T-helper 2 cell (primary cell): ENCODE results near the gene LDB1.

ENCODE experiments used
- DNase-seq, 5 experiments: peaks; one replicate each; pipeline versions ENCODE4 v3.0.0 to v3.0.0-alpha.2; 2012 to 2022

Gene LDB1

DNA sequence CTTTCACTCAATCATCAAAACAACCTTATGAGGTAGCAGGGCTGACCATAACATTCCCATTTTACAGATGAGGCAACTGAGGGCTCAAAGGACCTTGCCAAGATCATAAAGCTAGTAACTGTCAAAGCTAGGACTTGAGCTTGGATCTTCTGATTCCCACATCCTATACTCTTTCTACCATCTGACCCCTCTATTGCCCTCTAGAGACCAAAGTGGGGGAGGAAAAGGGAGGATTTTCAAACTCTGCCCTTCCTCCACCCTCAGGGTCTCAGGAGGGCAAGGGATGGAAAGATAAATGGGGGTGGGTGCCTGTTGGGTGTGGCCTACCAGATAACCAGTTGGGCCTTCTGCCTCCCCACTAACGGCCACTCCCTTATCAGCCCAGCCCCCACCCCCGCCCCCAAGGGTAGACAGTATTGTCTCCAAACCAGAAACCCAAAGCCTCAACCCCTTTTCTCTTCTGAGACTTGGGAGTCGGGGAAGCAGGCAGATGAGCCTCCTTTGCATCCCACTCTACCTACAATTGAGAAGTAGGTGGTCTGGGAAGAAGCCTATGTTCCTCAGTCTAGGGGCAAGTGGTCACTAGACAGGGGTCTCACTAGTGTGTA lies 7.9 kb downstream of the LDB1 start:
- no peak for DNase-seq

DNA sequence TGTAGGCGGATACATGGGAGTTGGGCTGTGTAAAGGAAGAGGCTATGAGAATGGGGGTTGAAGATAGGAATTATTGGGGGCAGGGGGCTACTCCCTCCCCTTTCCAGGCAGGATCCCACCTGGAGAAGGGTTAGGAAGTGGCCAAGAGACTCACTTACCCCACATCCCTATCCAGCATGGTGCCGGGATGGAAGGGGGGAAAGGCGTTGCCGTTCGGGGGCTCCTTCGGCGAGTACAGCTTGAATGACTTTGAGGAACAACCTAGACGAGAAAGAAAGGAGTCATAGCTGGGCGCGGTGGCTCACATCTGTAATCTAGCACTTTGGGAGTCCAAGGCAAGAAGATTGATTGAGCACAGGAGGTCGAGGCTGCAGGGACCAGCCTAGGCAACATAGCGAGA lies 8.9 kb downstream of the LDB1 start:
- no peak for DNase-seq

DNA sequence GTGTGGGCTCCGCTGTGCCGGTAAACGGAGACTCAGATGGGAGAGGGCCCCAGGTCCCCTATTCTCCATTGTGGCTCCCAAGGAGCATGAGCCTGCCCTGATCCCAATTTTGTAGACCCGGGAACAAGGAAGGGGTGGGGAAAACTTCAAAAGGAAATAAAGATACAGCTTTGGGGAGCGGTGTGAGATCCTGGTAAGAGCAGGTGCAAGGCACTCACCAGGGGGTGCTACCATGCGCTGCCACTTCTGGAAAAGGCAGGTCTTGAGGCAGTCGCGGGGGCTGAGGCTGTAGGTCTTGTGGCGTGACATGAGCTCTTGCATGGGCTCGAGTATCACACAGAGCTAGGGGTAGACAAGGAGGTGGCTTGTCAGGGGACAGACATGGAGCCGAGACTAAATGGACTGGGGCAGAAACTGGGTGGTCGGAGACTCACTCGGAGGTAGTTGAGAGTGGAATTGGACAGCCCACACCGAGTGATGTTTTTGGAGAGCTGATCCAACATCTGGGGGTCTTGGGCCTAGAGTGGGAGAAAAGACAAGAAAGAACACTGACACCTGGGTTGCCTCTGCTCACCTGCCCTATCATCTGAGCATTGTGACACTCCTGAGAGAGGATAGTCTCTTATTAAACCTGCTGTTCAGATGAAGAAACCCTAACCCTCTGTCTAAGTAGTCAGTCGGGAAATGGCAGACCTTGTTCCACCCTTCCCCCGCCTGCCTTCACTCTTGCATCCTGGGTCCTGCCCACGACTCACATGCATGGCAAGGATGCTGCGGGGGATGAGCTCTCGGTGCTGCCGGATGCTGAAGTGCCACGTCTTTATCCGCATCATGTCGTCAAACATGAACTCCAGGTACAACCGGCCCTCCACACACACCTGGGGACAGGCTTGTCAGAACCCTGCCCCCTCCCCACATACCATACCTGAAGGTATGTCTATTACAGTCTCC lies 10.7 kb downstream of the LDB1 start:
- no peak for DNase-seq

DNA sequence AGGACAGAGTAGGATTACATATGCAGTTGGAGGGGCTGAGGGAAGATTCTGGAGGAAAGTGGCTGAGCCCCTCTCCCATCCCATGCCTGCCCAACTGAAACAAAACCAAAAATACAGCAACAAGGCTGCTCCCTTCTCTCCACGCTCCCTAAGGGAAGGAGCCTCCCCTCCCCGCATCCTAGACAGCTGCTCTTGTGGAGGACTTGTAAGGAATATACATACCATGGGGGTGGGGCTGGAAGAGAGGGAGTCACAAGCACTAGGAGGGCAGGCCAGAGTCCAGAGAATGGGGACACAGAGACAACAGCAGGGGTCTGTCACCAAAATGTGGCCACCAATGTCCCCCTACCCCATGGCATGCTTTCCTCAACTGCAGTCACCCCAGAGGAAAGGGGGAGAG lies 13.2 kb downstream of the LDB1 start:
- DNase-seq = no peak

DNA sequence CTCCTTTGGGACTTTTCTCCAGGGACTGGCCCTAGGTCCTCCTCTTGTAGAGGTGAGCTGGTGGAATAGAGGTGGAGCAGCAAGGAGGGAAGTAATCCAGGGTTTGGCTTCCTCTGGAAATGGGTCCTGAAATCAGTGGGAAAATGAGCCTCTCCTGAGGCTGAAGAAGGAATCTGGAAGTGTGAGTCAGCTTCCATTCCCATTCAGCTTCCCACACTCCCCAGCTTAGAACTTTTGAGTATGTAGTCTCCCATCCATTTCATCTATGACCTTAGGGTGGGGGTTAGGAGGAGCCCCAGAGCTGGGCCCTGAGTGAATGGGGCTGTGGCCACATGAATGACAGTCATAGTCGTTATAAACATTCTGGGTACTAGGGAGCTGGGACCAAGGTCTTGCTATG lies 17.7 kb downstream of the LDB1 start:
- DNase-seq = no peak

DNA sequence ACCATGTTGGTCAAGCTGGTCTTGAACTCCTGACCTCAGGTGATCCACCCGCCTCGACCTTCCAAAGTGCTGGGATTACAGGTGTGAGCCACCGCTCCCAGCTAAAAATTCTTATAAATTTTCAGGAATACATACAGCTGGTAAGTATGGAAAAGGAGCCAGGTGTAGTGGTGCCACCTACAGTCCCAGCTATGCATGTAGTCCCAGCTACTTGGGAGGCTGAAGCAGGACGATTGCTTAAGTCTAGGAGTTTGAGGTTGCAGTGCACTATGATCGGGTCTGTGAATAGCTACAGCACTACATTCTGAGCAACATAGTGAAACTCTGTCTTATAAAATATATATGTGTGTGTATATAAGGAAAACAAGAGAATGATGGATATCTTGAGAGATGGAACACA lies 19.0 kb downstream of the LDB1 start:
- no peak for DNase-seq

DNA sequence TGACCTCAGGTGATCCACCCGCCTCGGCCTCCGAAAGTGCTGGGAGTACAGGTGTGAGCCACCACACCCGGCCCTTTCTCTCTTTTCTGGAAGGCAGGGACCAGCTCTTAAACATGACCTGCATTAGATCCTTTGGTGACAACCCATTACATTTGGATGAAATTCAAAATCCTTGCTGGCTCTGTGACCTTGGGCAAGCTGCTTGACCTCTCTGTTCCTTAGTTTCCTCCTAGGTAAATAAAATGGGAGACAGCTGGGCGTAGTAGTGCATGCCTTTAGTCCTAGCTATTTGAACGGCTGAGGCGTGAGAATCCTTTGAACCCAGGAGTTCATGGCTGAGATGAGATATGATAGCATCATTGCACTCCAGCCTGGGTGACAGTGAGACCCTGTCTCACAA lies 23.7 kb downstream of the LDB1 start:
- no peak for DNase-seq

DNA sequence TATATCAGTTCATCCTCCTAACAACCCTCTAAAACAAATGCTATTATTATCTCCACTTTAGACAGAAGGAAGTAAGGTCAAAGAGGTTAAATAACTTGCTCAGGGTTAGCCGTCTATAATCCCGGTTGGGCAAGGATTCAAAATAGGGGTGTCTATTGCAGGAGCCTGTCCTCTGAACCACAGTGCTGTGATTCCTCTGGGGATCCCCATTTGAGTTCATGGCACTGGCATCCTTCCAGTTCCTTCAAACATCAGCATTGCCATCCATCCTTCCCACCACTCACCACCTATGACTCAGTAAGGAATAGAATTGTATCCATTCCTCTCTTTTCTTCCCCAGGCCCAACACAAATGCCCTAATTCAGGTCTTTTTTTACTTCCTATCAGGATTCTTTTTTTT lies 29.4 kb downstream of the LDB1 start:
- DNase-seq = no peak

DNA sequence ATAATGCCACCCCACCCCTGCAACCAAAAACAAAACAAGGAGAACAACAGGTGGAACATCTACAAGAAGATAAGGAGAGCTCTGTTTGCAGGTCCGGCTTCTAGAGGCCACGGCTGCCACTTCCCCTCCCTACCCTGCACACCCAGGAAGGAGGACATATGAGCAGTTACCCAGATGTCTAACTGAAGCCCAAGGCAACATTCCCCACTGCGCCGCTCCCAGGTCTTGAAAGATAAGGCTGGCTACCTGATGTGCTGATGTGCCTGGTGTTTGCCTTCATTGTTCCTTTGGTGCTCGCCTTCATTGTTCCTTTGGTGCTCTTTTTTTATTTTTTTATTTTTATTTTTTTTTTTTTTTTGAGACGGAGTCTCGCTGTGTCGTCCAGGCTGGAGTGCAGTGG lies 34.0 kb downstream of the LDB1 start:
- no peak for DNase-seq

DNA sequence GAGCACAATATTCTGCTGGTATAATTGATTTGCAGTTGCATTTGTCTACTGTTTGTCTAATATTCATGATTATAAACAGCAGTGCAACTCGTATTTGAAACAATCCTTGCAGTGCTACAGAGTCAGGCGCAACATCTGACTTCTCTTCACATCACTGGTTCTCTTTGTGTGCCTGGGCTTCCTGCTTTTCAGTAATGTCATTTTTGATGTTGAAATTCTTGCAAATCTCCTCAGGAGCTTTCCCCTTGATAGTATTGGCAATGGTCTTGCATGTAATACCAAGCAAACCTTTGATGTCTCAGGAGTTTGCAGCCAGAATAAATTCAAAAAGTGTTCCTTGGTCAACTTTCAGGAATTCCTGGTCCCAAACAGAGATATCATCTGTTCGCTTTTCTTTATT lies 34.8 kb downstream of the LDB1 start:
- no peak for DNase-seq

DNA sequence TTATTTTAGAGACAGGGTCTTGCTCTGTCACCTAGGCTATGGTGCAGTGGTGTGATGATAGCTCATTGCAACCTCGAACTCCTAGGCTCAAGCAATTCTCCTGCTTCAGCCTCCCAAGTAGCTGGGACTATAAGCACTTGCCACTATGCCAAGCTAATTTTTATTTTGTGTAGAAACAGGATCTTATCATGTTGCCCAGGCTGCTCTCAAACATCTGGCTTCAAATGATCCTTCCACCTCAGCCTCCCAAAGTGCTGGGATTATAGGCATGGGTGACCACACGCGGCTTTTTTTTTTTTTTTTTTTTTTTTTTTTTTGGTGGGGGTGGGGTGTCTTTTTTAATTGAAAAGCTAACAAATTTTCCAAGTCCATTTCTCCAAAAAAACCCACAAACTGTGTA lies 36.6 kb downstream of the LDB1 start:
- DNase-seq = no peak

DNA sequence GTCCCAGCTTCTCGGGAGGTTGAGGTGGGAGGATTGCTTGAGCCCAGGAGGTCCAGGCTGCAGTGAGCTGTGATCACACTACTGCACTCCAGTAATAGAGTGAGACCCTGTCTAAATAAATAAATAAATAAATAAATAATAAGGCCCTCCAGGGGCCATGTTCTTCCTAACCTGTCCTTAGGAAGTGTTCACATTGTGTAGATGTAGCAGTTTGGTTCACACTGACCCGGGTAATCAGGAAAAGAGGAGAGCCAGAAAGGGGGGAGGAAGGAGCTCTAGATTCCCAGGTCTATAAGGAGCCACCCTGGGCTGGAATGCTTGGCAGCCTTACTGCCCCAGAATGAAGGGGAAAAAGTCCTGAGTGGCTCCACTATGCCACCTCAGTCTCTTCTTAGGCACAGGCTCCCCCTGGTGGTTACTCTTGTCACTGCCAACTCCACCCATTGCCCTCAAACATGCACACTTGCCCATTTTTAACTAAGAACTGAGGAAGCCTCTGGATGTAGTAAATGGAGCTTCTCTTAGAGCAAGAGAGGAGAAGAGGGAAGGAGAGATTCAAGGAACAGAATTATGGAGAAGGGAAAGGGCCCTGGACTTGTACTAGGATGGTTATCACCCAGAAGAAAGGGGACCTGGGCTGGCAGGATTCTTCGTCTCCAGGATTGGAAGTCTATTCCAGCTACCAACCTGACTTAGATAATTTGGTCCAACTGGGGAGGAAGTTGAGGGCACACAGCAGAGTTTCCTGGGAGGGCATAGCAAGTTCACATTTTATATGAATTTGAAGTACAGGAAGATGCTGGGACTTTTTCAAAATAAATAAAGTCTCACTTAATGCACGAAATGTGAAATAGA lies 47.3 kb downstream of the LDB1 start:
- peak; percentile 38 to 72 (median 65) for DNase-seq

DNA sequence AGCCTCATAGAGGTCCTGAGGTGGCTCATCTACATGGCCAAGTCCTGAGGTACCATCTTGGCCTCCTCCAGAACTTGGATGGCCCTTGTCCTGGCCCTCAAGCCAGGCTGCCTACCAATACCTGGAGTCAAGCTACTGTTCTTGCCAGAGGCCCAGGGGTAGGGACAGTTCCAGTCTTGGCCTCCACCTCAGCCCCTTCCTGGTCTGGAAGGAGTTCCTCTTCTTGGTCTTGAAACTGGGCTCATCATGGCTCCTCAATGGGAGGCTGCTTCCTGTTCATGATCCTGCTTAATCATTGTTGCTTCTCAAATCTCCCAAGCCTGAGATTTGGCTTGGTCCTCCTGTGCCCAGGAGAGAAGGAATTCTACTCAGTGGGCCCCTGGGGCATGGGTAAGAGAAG lies 51.1 kb downstream of the LDB1 start:
- DNase-seq = no peak

DNA sequence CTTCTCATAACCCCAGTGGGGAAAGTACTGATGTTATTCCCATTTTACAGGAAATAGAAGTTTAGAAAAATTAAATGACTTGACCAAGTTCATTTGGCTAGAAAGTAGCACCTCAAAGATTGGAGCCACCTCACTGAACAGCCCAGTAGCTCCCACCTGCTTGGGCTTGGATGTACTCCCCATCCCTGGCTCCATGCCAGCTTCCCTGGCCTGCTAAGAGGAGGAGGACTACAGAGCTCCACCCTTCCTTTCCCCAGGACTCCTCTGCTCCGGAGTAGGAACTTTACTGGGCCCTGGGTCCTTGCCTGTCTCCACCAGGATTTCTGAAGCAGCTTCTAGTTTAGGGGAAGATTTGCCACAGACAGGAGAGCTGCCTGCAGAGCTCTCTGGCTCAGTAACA lies 52.0 kb downstream of the LDB1 start:
- DNase-seq = no peak

DNA sequence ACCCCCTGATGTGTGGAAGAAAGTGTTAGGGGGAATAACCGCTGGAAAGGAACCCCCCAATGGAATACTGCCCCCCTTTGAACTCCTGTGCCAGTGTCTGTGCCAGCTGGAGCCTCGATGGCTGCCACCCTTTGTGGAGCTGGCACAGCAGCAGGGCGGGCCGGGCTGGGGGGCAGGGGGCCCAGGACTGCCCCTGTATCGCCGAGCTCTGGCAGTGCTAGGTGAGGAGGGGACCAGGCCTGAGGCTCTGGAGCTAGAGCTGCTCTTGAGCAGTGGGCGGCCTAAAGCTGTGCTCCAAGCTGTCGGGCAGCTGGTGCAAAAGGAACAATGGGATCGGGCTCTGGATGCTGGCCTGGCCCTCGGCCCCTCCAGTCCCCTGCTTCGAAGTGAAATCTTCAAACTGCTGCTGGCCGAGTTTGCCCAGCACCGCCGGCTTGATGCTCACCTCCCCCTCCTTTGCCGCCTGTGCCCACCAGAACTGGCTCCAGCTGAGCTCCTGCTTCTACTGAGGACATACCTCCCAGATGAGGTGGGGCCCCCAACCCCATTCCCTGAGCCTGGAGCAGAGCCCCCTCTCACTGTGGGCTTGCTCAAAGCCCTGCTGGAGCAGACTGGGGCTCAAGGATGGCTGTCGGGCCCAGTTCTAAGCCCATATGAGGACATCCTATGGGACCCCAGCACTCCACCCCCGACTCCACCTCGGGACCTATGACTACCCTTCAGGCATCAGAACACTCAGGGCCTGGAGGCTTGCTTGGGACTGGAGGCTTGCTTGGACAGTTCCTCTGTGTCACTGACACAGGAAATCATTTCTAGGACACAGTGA lies 52.9 kb downstream of the LDB1 start:
- DNase-seq = no peak

DNA sequence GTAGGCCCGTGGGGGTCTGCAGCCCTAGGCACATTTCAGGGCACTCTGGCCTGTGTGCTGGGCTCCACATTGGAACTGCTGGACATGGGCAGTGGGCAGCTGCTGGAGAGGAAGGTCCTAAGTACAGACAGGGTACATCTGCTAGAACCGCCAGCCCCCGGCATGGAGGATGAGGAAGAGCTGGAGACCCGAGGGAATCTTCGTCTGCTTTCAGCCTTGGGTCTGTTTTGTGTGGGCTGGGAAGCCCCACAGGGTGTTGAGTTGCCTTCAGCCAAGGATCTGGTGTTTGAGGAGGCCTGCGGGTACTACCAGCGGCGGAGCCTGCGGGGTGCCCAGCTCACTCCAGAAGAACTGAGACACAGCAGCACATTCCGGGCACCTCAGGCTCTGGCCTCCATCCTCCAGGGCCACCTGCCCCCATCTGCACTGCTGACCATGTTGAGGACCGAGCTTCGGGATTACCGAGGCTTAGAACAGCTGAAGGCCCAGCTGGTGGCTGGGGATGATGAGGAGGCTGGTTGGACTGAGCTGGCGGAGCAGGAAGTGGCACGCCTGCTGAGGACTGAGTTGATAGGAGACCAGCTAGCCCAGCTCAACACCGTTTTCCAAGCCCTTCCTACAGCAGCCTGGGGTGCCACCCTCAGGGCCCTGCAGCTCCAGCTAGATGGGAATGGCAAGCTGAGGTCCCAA lies 53.6 kb downstream of the LDB1 start:
- no peak for DNase-seq

DNA sequence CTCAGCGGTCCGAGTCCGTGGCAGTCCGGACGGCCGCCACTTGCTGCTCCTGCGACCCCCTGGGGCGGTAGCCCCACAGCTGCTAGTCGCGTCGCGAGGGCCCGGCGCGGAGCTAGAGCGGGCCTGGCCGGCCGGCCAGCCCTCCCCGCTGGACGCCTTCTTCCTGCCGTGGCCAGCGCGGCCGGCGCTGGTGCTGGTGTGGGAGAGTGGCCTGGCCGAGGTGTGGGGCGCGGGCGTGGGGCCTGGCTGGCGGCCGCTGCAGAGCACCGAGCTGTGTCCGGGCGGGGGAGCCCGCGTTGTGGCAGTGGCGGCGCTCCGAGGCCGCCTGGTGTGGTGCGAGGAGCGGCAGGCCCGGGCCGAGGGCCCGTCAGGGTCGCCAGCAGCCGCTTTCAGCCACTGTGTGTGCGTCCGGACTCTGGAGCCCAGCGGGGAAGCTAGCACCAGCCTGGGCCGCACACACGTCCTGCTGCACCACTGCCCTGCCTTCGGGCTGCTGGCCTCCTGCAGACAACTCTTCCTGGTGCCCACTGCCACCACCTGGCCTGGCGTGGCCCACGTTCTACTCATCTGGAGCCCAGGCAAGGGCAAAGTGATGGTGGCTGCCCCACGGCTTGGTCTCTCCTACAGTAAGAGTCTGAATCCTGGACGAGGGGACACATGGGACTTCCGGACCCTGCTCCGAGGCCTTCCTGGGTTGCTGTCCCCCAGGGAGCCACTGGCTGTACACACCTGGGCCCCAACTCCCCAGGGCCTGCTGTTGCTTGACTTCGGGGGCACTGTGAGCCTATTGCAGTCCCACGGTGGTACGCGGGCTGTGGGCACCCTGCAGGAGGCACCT lies 54.4 kb downstream of the LDB1 start:
- peak in 2 of 5 experiments; percentile 7 to 30 for DNase-seq

DNA sequence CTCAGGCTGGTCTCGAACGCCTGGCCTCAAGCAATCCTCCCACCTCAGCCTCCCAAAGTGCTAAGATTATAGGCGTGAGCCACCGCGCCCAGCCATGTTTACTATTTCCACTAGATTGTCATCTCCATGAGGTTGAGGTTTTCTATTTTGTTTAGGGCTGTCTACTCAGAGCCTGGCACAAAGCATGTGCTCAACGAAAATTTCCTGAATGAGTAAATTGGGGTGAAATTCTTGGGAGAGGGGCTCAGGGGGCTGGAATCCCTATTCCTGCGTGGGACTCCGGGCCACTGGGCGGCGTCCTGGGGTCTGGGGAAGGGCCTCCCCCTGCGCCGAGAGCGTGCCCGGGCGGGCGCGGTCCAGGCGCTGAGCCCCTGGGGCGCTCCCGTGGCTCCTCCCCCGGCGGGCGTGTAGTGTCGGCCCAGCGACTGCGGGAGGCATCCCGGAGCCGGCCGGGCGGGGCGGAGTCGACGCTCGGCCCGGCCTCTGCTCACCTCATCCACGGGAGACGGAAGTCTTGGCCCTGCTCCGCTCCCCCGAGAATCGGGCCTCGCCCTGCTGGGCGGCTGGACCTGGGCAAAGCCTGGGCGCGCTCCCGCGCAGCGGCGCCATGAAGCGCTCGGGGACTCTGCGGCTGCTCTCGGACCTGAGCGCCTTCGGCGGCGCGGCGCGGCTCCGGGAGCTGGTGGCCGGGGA lies 55.2 kb downstream of the LDB1 start, which contains the start of gene HPS6:
Gene HPS6, plus strand, starts transcription at position 482 of the 693 bp plus-strand sequence. Its CDS starts 126 bp downstream, at position 608.
- peak; percentile 76 to 93 (median 85) for DNase-seq

DNA sequence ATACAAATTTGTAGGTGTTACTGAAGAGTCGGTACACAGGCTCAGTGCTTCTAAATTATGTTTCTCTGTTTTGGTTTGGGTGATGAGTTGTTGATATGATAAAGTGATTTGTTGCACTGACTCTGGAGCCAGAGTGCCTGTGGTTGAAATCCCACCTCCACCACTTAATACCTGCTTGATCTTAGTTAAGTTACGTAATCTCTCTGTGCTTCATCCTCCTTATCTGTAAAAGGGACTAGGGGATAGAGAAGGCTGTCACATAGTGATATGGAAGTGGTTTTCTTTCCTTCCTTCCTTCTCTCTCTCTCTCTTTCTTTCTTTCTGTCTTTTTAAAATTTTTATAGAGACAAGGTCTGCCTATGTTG lies 55.7 kb downstream of the LDB1 start:
- peak in 1 of 5 experiments; percentile 3 for DNase-seq

DNA sequence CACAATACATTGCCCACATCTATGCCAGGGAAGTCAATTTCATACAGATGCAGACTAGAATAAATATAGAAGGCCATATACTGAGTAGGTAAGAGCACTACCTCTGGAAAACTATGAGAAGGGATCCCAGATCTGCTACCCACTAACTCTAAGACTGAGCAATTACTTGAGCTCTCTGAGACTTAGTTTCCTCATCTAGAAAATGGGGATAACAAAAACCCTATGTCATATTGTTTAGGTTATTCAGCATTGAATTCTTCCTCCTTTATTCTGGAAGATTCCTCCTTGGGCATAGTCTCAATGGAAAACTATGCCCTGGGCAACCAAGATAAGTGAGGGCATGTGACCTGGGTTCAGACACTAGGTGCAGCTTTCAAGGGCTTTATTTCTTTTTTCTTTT lies 60.2 kb downstream of the LDB1 start:
- DNase-seq = no peak
